Caco-2 (cell line): Measurements from ENCODE around the gene NRP2. TPM values are rescaled to one million over a fixed set of nuclear protein-coding genes. Genes with fewer than 3 reads are reported as not detected.

Experiments
- BruUV-seq: library from RNA; stranded (reverse); fragments of 400-500 nt; replicated peaks from 2 replicates; lab custom pipeline; 2021; lab: Mats Ljungman, UMichigan
- CTCF ChIA-PET: fragments of 300-600 bp; sonication (Branson Sonifier 250); formaldehyde crosslinking; loops from one replicate; lab custom pipeline; 2022; ENCODE audit warnings: antibody characterized with exemption; lab: Charles Lee
- POLR2A ChIA-PET: fragments of 300-600 bp; sonication (Branson Sonifier 250); formaldehyde crosslinking; loops from one replicate; lab custom pipeline; 2022; ENCODE audit warnings: antibody characterized with exemption; lab: Charles Lee
- DNase-seq, 2 experiments: peaks; one replicate each; pipeline versions ENCODE4 v3.0.0 to v3.0.0-alpha.2; 2020 to 2022
- H3K27me3 ChIP-seq: replicated peaks from 2 replicates; pipeline ENCODE4 v1.6.0; 2011; ENCODE audit warnings: low read length; ENCODE audit not compliant: control insufficient read depth, insufficient read depth
- H3K36me3 ChIP-seq: 2 replicates; pipeline ENCODE4 v1.5.1; 2011; ENCODE audit warnings: low read length; ENCODE audit not compliant: control insufficient read depth, insufficient read depth
- H3K4me1 ChIP-seq: fragments of 250-450 bp; sonication (Bioruptor Pico); 2 replicates; pipeline ENCODE4 v1.5.1; 2020; ENCODE audit warnings: mild to moderate bottlenecking
- H3K4me3 ChIP-seq: 2 replicates; pipeline ENCODE4 v1.5.1; 2011; ENCODE audit warnings: low read depth, mild to moderate bottlenecking, control low read depth, low read length
- H3K9me3 ChIP-seq: fragments of 250-450 bp; sonication (Bioruptor Pico); 2 replicates; pipeline ENCODE4 v1.5.1; 2020; ENCODE audit warnings: mild to moderate bottlenecking, moderate library complexity
- H3K27ac Mint-ChIP-seq: one replicate; pipeline ENCODE4 v1.8.0; 2022; ENCODE audit warnings: mixed read lengths; ENCODE audit not compliant: unreplicated experiment
- H3K27me3 Mint-ChIP-seq: one replicate; pipeline ENCODE4 v1.8.0; 2022; ENCODE audit warnings: mixed read lengths; ENCODE audit not compliant: insufficient read depth, unreplicated experiment
- H3K36me3 Mint-ChIP-seq: one replicate; pipeline ENCODE4 v1.8.0; 2022; ENCODE audit warnings: mild to moderate bottlenecking, mixed read lengths; ENCODE audit not compliant: insufficient read depth, unreplicated experiment
- H3K4me1 Mint-ChIP-seq: one replicate; pipeline ENCODE4 v1.8.0; 2022; ENCODE audit warnings: low read depth, mixed read lengths; ENCODE audit not compliant: unreplicated experiment
- H3K4me3 Mint-ChIP-seq: one replicate; pipeline ENCODE4 v1.8.0; 2022; ENCODE audit warnings: mild to moderate bottlenecking, moderate library complexity, mixed read lengths; ENCODE audit not compliant: unreplicated experiment
- H3K9me3 Mint-ChIP-seq: one replicate; pipeline ENCODE4 v1.8.0; 2022; ENCODE audit warnings: mixed read lengths; ENCODE audit not compliant: unreplicated experiment
- intact Hi-C: fragments of 100-400 bp; cut with micrococcal nuclease; formaldehyde crosslinking; loops from one replicate; pipeline ENCODE4 v1.10.0; 2022; ENCODE audit not compliant: unreplicated experiment
- total RNA-seq: library from RNA; stranded (reverse); gene quantifications from 2 replicates; pipeline ENCODE4 v1.2.3, GENCODE V29; 2022
- TF ChIP-seq, protein P1 (sequence below), 2 experiments: fragments of 200-600 bp in 1 of 2; IDR thresholded peaks; 1 replicate in 1 of 2; 2 replicates in 1 of 2; pipeline versions ENCODE4 v1.5.1 to v1.8.0; 2011 to 2022; ENCODE audit warnings: antibody characterized with exemption in 1 of 2, control low read depth in 1 of 2, inconsistent platforms in 1 of 2, low read depth in 1 of 2, low read length in 1 of 2, mild to moderate bottlenecking in 1 of 2, moderate library complexity in 1 of 2; ENCODE audit not compliant: insufficient read depth in 1 of 2, severe bottlenecking in 1 of 2, unreplicated experiment in 1 of 2

The NRP2 gene
- total RNA-seq, 1 experiment from 2014 or later: 96.9 TPM

DNA sequence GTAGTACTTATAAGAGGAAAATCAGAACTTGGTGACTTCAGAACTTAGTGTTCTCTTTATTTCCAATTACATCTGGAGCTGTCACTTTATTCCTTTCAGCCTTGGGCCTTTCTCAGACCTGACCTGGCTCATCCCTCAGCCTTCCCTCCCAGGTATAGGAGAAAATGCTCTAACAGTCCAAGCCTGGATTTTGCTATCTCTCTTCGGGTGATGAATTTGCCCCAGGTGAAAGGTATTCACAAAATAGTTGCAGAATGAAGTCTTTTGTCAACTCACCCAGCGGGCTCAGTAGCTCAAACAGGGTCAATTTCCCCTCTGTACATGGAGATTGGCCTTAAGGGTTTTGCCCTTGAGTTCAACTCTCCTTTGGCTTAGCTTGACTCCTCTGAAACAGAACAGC, 12.0 kb downstream of the NRP2 start:
- no peak for DNase-seq
- no peak overlapping the region for H3K4me3 Mint-ChIP-seq
- intact Hi-C loops: no loop called here
- Histone ChIP-seq H3K4me3 (no peak overlapping the region), H3K36me3 (peaks cover 2% of the 10 kb centered on the region; the same call in 1 of the 2 replicates), H3K9me3 (no peaks in the 10 kb centered on the region), H3K27me3 (no peaks in the 10 kb centered on the region), H3K4me1 (peaks cover 38% of the 10 kb centered on the region; the same call in 1 of the 2 replicates)
- H3K27ac Mint-ChIP-seq: no peak overlapping the region
- ChIA-PET POLR2A (interaction anchor here (0.9 kb wide), 1 partner anchor 12 kb away, joined by 3 read pairs; the partner anchor contains the start of gene NRP2), CTCF (interaction anchor here (1.2 kb wide), 1 partner anchor 12 kb away, joined by 3 read pairs; the partner anchor contains the start of gene NRP2)
- no peaks in the 10 kb centered on the region for H3K9me3 Mint-ChIP-seq
- BruUV-seq: no TSS peak
- TF ChIP-seq, protein P1, sequence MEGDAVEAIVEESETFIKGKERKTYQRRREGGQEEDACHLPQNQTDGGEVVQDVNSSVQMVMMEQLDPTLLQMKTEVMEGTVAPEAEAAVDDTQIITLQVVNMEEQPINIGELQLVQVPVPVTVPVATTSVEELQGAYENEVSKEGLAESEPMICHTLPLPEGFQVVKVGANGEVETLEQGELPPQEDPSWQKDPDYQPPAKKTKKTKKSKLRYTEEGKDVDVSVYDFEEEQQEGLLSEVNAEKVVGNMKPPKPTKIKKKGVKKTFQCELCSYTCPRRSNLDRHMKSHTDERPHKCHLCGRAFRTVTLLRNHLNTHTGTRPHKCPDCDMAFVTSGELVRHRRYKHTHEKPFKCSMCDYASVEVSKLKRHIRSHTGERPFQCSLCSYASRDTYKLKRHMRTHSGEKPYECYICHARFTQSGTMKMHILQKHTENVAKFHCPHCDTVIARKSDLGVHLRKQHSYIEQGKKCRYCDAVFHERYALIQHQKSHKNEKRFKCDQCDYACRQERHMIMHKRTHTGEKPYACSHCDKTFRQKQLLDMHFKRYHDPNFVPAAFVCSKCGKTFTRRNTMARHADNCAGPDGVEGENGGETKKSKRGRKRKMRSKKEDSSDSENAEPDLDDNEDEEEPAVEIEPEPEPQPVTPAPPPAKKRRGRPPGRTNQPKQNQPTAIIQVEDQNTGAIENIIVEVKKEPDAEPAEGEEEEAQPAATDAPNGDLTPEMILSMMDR (IDR thresholded peaks at IDR 0.05; ENCODE audit: insufficient read depth in 1 of 2, low read depth in 1 of 2, low read length in 1 of 2, severe bottlenecking in 1 of 2, unreplicated experiment in 1 of 2): no peak
- peaks cover 57% of the 10 kb centered on the region for H3K36me3 Mint-ChIP-seq
- H3K4me1 Mint-ChIP-seq: peaks cover 36% of the 10 kb centered on the region
- H3K27me3 Mint-ChIP-seq: no peaks in the 10 kb centered on the region

DNA sequence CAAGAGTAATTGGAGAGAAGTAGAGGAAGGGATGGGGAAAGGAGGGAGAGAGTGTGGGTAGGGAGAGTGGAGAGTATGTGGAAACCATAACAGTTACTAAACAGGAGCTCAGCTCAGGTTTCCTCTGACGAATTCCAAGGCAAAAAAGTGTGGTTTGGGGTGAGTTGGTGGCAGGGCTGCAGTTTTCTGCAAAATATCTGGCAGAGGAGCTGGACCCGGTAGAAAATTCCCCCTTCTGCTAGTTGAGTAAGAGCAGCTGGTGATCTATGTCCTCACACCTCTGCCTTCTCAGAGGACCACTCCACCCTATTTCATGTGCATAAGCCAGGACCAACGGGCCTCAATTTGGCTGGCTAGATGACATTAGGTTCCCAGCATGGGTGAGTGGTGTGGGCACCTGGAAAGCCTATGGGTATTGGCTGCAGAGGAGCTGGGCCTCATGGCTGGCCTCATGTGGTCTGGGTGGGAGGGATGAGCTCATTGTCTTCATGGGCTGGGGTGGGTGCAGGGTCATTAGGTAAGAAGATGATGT, 13.2 kb downstream of the NRP2 start:
- ChIA-PET POLR2A (interaction anchor here (0.6 kb wide), 1 partner anchor 13 kb away, joined by 4 read pairs; the partner anchor contains the start of gene NRP2), CTCF (interaction anchor here (1.1 to 1.3 kb wide), 3 partner anchors 10 to 19 kb away, joined by 3 read pairs; partner anchors contain the start of gene NRP2)
- no peaks in the 10 kb centered on the region for H3K9me3 ChIP-seq
- no peak overlapping the region for H3K4me3 ChIP-seq
- Mint-ChIP-seq H3K9me3 (no peaks in the 10 kb centered on the region), H3K27ac (peak overlapping the region; percentile 9), H3K4me3 (no peak overlapping the region), H3K36me3 (peaks cover 64% of the 10 kb centered on the region), H3K27me3 (no peaks in the 10 kb centered on the region), H3K4me1 (peaks cover 48% of the 10 kb centered on the region)
- TF ChIP-seq, protein P1 (IDR thresholded peaks at IDR 0.05; ENCODE audit: insufficient read depth in 1 of 2, low read depth in 1 of 2, low read length in 1 of 2, severe bottlenecking in 1 of 2, unreplicated experiment in 1 of 2): no peak
- no peaks in the 10 kb centered on the region for H3K27me3 ChIP-seq
- no TSS peak for BruUV-seq
- peaks cover 48% of the 10 kb centered on the region for H3K4me1 ChIP-seq
- DNase-seq: no peak
- peaks cover 2% of the 10 kb centered on the region for H3K36me3 ChIP-seq
- intact Hi-C loops: loop anchor here (5.0 kb wide), 2 partner anchors 232 to 1368 kb away; no protein-coding TSS in a partner anchor

GRCh38 chr2:205696331-205696926, 14.1 kb downstream of the NRP2 start:
- peaks cover 57% of the 10 kb centered on the region for H3K4me1 ChIP-seq

More at GRCh38 chr2:205696331-205696926, 14.1 kb downstream of the NRP2 start:
- H3K27me3 Mint-ChIP-seq: no peaks in the 10 kb centered on the region
- no peaks in the 10 kb centered on the region for H3K9me3 Mint-ChIP-seq
- no peaks in the 10 kb centered on the region for H3K9me3 ChIP-seq
- DNase-seq: peak; percentile 81 to 85
- H3K27ac Mint-ChIP-seq: peak overlapping the region; percentile 43
- POLR2A ChIA-PET: interaction anchor here (0.6 kb wide), 1 partner anchor 14 kb away, joined by 4 read pairs; the partner anchor contains the start of gene NRP2
- H3K36me3 Mint-ChIP-seq: peaks cover 61% of the 10 kb centered on the region
- peaks cover 2% of the 10 kb centered on the region for H3K36me3 ChIP-seq
- no peak overlapping the region for H3K4me3 ChIP-seq
- H3K4me1 Mint-ChIP-seq: peaks cover 50% of the 10 kb centered on the region
- TF ChIP-seq, protein P1 (IDR thresholded peaks at IDR 0.05; ENCODE audit: insufficient read depth in 1 of 2, low read depth in 1 of 2, low read length in 1 of 2, severe bottlenecking in 1 of 2, unreplicated experiment in 1 of 2): peak; percentile 60 to 85
- BruUV-seq: no TSS peak
- CTCF ChIA-PET: interaction anchor here (0.6 to 1.3 kb wide), 5 partner anchors 11 to 259 kb away, joined by 3 to 4 read pairs (median 3); partner anchors contain the start of gene NRP2
- intact Hi-C loops: loop anchor here (2.0 to 5.0 kb wide), 3 partner anchors 14 to 1369 kb away; partner anchors contain the start of gene NRP2
- H3K4me3 Mint-ChIP-seq: no peak overlapping the region
- H3K27me3 ChIP-seq: no peaks in the 10 kb centered on the region
